Muscle layer of colon (tissue), 2 donors: ENCODE data around the gene BACH2.
A peak's percentile ranks its signal among the peaks of the same experiment; 100 is the strongest.
"Not testable (repeated sequence)": the region's sequence is repeated elsewhere in the genome, so short reads cannot be mapped to it uniquely, and the experiment has no call there.

ENCODE experiments used
- H3K27ac ChIP-seq: one replicate; pipeline ENCODE4 v1.7.0; 2013; ENCODE audit warnings: low read depth, mild to moderate bottlenecking, low read length, moderate library complexity
- H3K27me3 ChIP-seq, 2 donors: one replicate each; pipeline ENCODE4 v1.7.0; 2013; ENCODE audit warnings: low read length in 2 of 2, mild to moderate bottlenecking in 2 of 2; ENCODE audit not compliant: insufficient read depth in 2 of 2, control insufficient read depth in 1 of 2
- H3K36me3 ChIP-seq: one replicate; pipeline ENCODE4 v1.7.0; 2013; ENCODE audit warnings: mild to moderate bottlenecking, low read length; ENCODE audit not compliant: insufficient read depth
- H3K4me1 ChIP-seq: one replicate; pipeline ENCODE4 v1.7.0; 2013; ENCODE audit warnings: mild to moderate bottlenecking, low read length; ENCODE audit not compliant: insufficient read depth
- H3K4me3 ChIP-seq, 2 donors: one replicate each; pipeline ENCODE4 v1.7.0; 2013; ENCODE audit warnings: low read length in 2 of 2, low read depth in 1 of 2, mild to moderate bottlenecking in 1 of 2, moderate library complexity in 1 of 2
- H3K9ac ChIP-seq: one replicate; pipeline ENCODE4 v1.7.0; 2013; ENCODE audit warnings: low read length
- H3K9me3 ChIP-seq: one replicate; pipeline ENCODE4 v1.7.0; 2013; ENCODE audit warnings: mild to moderate bottlenecking, low read length
- donor health status: abdominal sarcoma.
- donor health status: Adenocarcinoma of cecum.

The BACH2 gene

GRCh38 chr6:90296341-90297114 is at the start of gene BACH2:
Gene BACH2 (minus strand): TSS chr6:90296843. CDS start chr6:90008844, 287,999 bp downstream.
- H3K27me3 ChIP-seq, result no peaks in the 10 kb centered on the region

GRCh38 chr6:90343576-90343975 is 46.9 kb upstream of the BACH2 start:
- no peaks in the 10 kb centered on the region for H3K4me1 ChIP-seq

More at GRCh38 chr6:90296341-90297114, at the start of gene BACH2:
- Histone ChIP-seq H3K27ac (peak within 1 kb of the TSS; percentile 40), H3K9me3 (no peaks in the 10 kb centered on the region), H3K9ac (peak within 1 kb of the TSS; percentile 20), H3K4me3 (peak within 1 kb of the TSS; percentile 44 to 72), H3K4me1 (no peaks in the 10 kb centered on the region), H3K36me3 (no peaks in the 10 kb centered on the region)

GRCh38 chr6:90338409-90338808 is 41.8 kb upstream of the BACH2 start:
- Histone ChIP-seq H3K27me3 (no peaks in the 10 kb centered on the region), H3K9me3 (no peaks in the 10 kb centered on the region), H3K27ac (no peak overlapping the region), H3K4me1 (no peaks in the 10 kb centered on the region), H3K36me3 (no peaks in the 10 kb centered on the region), H3K4me3 (no peak overlapping the region), H3K9ac (no peak overlapping the region)

More at GRCh38 chr6:90343576-90343975, 46.9 kb upstream of the BACH2 start:
- Histone ChIP-seq H3K27ac (no peak overlapping the region), H3K9me3 (no peaks in the 10 kb centered on the region), H3K4me3 (no peak overlapping the region), H3K27me3 (no peaks in the 10 kb centered on the region), H3K9ac (no peak overlapping the region), H3K36me3 (no peaks in the 10 kb centered on the region)

- H3K27me3 ChIP-seq, result no peaks in the 10 kb centered on the region
- no peaks in the 10 kb centered on the region for H3K36me3 ChIP-seq
- no peaks in the 10 kb centered on the region for H3K9me3 ChIP-seq
- no peak overlapping the region for H3K9ac ChIP-seq
- H3K4me3 ChIP-seq, result no peak overlapping the region
- no peak overlapping the region for H3K27ac ChIP-seq
- no peaks in the 10 kb centered on the region for H3K4me1 ChIP-seq
Observed at GRCh38 chr6:90336388-90336947, 39.8 kb upstream of the BACH2 start.

GRCh38 chr6:90333928-90334327 is 37.3 kb upstream of the BACH2 start:
- no peaks in the 10 kb centered on the region for H3K36me3 ChIP-seq
- no peak overlapping the region for H3K9ac ChIP-seq
- no peaks in the 10 kb centered on the region for H3K9me3 ChIP-seq
- no peak overlapping the region for H3K27ac ChIP-seq
- no peaks in the 10 kb centered on the region for H3K27me3 ChIP-seq
- H3K4me1 ChIP-seq, result no peaks in the 10 kb centered on the region
- H3K4me3 ChIP-seq, result no peak overlapping the region

- H3K9ac ChIP-seq, H3K27ac ChIP-seq, H3K4me3 ChIP-seq, H3K36me3 ChIP-seq, H3K9me3 ChIP-seq, H3K4me1 ChIP-seq, H3K27me3 ChIP-seq: not testable (repeated sequence)
Observed at GRCh38 chr6:90332978-90333543, 36.4 kb upstream of the BACH2 start.

- no peaks in the 10 kb centered on the region for H3K9me3 ChIP-seq
- H3K27me3 ChIP-seq, result no peaks in the 10 kb centered on the region
- H3K4me3 ChIP-seq, result no peak overlapping the region
- H3K27ac ChIP-seq, result no peak overlapping the region
- no peaks in the 10 kb centered on the region for H3K36me3 ChIP-seq
- no peak overlapping the region for H3K9ac ChIP-seq
- no peaks in the 10 kb centered on the region for H3K4me1 ChIP-seq
Observed at GRCh38 chr6:90329386-90330077, 32.9 kb upstream of the BACH2 start.

- Histone ChIP-seq H3K36me3 (no peaks in the 10 kb centered on the region), H3K27me3 (no peaks in the 10 kb centered on the region), H3K4me1 (no peaks in the 10 kb centered on the region), H3K4me3 (no peak overlapping the region), H3K9me3 (no peaks in the 10 kb centered on the region), H3K9ac (no peak overlapping the region), H3K27ac (no peak overlapping the region)
Observed at GRCh38 chr6:90328004-90328403, 31.4 kb upstream of the BACH2 start.

- Histone ChIP-seq H3K4me3 (no peak overlapping the region), H3K27ac (no peak overlapping the region), H3K27me3 (no peaks in the 10 kb centered on the region), H3K4me1 (no peaks in the 10 kb centered on the region), H3K9me3 (no peaks in the 10 kb centered on the region), H3K36me3 (no peaks in the 10 kb centered on the region), H3K9ac (no peak overlapping the region)
Observed at GRCh38 chr6:90326404-90327057, 29.9 kb upstream of the BACH2 start.

- H3K4me3 ChIP-seq, result no peak overlapping the region
- H3K36me3 ChIP-seq, result no peaks in the 10 kb centered on the region
- H3K9ac ChIP-seq, result no peak overlapping the region
- no peaks in the 10 kb centered on the region for H3K27me3 ChIP-seq
- no peaks in the 10 kb centered on the region for H3K4me1 ChIP-seq
- H3K9me3 ChIP-seq, result no peaks in the 10 kb centered on the region
- H3K27ac ChIP-seq, result no peak overlapping the region
Observed at GRCh38 chr6:90323706-90324105, 27.1 kb upstream of the BACH2 start.

- Histone ChIP-seq H3K9ac (no peak overlapping the region), H3K27ac (no peak overlapping the region), H3K9me3 (no peaks in the 10 kb centered on the region), H3K36me3 (no peaks in the 10 kb centered on the region), H3K4me1 (no peaks in the 10 kb centered on the region), H3K4me3 (no peak overlapping the region), H3K27me3 (no peaks in the 10 kb centered on the region)
Observed at GRCh38 chr6:90322976-90323474, 26.4 kb upstream of the BACH2 start.
